Activated T-helper 17 cell treated with anti-CD3 and anti-CD28 coated beads, Interleukin-2, amount 50 U/mL, for 72 hours (primary cell): Measurements from ENCODE around the gene TM2D1. TPM values are rescaled to one million over a fixed set of nuclear protein-coding genes. Genes with fewer than 3 reads are reported as not detected.

Experiments used
- ATAC-seq: fragments of 150-1000 bp; cut with Tn5 transposase; replicated peaks from 2 replicates; pipeline ENCODE4 v1.10.0; 2021; ENCODE audit warnings: mild to moderate bottlenecking, moderate library complexity
- H3K27ac Mint-ChIP-seq: one replicate; pipeline ENCODE4 v1.8.0; 2022; ENCODE audit warnings: mixed read lengths
- H3K27me3 Mint-ChIP-seq: one replicate; pipeline ENCODE4 v1.8.0; 2022; ENCODE audit warnings: mixed read lengths
- H3K36me3 Mint-ChIP-seq: one replicate; pipeline ENCODE4 v1.8.0; 2022; ENCODE audit warnings: low read depth, mild to moderate bottlenecking, mixed read lengths
- H3K4me1 Mint-ChIP-seq: one replicate; pipeline ENCODE4 v1.8.0; 2022; ENCODE audit warnings: mixed read lengths
- H3K4me3 Mint-ChIP-seq: one replicate; pipeline ENCODE4 v1.8.0; 2022; ENCODE audit warnings: mild to moderate bottlenecking, mixed read lengths
- H3K9me3 Mint-ChIP-seq: one replicate; pipeline ENCODE4 v1.8.0; 2022; ENCODE audit warnings: mixed read lengths
- total RNA-seq, 2 donors: library from RNA; stranded (reverse); gene quantifications; one replicate each; pipeline ENCODE4 v1.2.3, GENCODE V29; 2022

The TM2D1 gene
- total RNA-seq, 2 donors from 2014 or later: 35.1 to 44.3 TPM

DNA sequence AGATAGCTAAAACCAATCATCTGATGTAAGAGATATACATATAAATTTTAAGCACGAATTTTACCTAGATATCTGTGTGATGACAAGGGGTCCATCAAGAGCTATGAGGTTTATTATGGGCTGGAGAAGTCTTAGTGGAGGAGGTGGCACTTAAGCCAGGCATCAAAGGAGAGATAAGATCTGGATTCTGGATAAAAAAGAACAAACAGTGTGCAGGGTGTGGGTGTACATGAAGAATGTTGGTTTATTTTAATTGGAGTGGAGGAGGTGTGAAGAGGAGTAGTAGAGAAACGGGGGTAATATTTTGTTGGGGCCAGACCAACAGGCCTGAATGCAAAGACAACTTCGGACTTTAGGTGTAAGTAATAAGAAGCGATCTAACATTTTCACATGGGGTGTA is 80.6 kb downstream of the TM2D1 start:
- no peaks in the 10 kb centered on the region for H3K4me1 Mint-ChIP-seq
- no peaks in the 10 kb centered on the region for H3K9me3 Mint-ChIP-seq
- no peak overlapping the region for H3K27ac Mint-ChIP-seq
- no peak for ATAC-seq
- peaks cover 3% of the 10 kb centered on the region for H3K27me3 Mint-ChIP-seq
- H3K4me3 Mint-ChIP-seq: no peak overlapping the region
- no peaks in the 10 kb centered on the region for H3K36me3 Mint-ChIP-seq

DNA sequence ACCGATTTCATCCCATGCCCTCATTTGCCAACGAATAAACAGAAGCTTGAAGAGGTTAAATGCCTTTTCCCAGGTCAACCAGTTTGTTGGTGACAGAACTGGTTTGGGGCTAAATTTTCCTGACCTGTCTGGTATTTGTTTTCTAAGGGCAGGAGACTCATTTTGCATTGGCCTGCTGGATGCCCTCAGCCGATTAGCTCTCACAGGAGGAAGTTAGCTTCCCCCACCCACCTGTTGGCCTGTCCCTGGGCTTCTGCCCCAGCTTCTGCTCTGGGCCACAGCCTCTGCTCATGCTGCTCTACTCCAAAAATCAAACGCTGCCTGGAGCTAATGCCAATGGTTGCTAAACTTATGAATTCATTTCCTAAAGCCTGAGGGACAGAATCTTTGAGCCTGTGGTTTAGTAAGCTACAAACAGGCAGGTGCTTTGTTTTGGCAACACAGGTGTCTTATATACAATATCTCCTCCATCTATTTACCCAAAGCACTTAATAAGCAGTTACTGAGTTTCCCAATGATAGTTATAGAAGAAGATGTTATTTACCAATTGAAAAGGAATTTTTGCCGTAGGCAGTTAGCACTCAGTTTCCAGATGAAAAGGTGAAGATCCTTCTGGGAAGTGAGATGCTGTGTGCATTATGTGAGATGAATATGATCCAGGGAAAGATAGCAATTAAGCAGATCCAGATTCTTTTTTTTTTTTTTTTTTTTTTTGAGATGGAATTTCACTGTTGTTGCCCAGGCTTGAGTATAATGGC is 82.3 kb downstream of the TM2D1 start:
- Mint-ChIP-seq H3K27me3 (peaks cover 3% of the 10 kb centered on the region), H3K36me3 (no peaks in the 10 kb centered on the region), H3K4me3 (no peak overlapping the region), H3K9me3 (no peaks in the 10 kb centered on the region), H3K27ac (no peak overlapping the region), H3K4me1 (no peaks in the 10 kb centered on the region)
- no peak for ATAC-seq

GRCh38 chr1:61641578-61642336 is 83.2 kb downstream of the TM2D1 start:
- peak overlapping the region; percentile 33 for H3K4me3 Mint-ChIP-seq
- ATAC-seq: peak; percentile 84
- no peaks in the 10 kb centered on the region for H3K36me3 Mint-ChIP-seq
- H3K4me1 Mint-ChIP-seq: no peaks in the 10 kb centered on the region
- no peaks in the 10 kb centered on the region for H3K9me3 Mint-ChIP-seq
- H3K27me3 Mint-ChIP-seq: peaks cover 3% of the 10 kb centered on the region
- no peak overlapping the region for H3K27ac Mint-ChIP-seq

DNA sequence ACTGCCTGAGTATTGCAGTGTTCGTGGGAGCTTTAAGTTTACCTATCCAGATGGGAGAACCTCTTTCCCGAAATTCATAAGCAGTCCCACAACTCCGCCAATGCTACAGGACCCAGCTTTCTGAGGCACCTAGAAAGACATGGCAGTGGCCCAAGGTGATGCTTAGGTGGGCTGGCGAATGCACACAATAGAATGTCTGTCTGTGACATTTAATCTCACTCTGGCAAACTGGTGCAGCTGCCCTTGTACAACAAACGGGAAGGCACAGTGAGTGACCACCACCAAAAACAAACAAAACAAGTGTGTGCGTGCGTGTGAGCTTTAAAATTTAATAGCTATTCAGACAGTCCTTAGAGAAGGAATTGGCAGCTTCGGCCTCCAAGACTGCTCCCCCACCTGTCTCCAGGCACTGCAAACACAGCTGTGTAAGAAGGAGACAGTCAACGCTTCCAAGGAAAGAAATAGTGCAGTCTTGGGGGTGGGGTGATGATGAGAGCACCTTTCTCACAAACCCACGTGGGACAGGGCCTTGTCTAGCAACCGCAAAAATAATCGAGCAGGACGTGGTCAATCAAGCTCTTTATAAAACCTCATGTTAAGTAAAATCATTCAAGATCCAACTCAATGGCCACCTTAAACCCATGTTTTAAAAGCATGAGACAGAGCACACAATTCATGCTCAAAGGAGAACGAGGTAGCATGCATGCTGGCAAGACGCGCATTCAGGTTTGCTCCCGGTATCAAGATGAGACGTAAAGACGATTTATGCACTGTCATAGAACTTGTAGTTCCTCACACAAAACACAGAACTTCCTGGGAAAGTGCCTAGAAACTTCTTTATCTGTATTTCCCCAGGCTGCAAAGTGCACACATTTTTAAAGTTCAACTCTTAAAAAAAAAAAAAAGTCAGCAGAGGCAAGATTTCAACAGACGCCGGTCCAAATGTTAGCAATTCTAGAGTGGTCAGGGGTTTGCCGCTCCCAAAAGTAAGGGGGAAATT is 84.1 kb downstream of the TM2D1 start:
- Mint-ChIP-seq H3K27ac (no peak overlapping the region), H3K4me3 (peak overlapping the region; percentile 33), H3K9me3 (no peaks in the 10 kb centered on the region), H3K36me3 (no peaks in the 10 kb centered on the region), H3K27me3 (peaks cover 5% of the 10 kb centered on the region), H3K4me1 (no peaks in the 10 kb centered on the region)
- ATAC-seq: no peak

DNA sequence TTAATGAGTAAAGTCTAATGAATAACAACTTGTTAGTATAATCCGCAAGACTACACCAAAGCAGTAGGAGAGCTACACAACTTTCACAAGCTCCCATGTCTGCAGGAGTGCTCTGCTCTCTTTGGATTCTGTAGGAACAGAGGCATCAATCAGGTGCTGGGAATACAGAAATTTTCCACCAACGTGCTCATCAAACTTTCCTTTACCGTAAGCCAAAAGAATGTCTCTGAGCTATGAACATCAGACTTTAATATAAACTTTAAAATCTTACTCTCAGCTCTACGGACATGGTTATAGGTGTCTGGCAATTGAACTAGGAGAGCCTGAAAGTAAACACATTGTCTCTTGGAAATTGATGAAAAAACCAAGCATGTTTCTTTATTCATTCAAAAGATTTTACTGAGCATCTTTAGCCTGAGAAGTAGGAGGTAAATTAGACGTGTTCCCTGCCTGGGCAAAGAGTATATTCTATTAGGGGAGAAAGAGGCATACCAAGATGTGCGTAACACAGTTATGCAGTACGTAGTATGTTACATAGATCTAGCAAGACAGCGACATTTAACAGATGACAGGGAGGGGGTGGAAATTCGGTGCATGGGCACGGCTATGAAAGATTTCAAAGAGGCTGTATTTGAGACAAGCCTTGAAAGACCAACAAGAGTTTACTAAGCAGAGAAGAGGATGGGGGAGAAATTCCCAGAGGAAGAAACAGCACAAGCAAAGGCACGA is 85.2 kb downstream of the TM2D1 start:
- H3K4me1 Mint-ChIP-seq: no peaks in the 10 kb centered on the region
- no peak for ATAC-seq
- no peak overlapping the region for H3K4me3 Mint-ChIP-seq
- H3K36me3 Mint-ChIP-seq: no peaks in the 10 kb centered on the region
- H3K27me3 Mint-ChIP-seq: peaks cover 7% of the 10 kb centered on the region
- H3K9me3 Mint-ChIP-seq: no peaks in the 10 kb centered on the region
- H3K27ac Mint-ChIP-seq: no peak overlapping the region

DNA sequence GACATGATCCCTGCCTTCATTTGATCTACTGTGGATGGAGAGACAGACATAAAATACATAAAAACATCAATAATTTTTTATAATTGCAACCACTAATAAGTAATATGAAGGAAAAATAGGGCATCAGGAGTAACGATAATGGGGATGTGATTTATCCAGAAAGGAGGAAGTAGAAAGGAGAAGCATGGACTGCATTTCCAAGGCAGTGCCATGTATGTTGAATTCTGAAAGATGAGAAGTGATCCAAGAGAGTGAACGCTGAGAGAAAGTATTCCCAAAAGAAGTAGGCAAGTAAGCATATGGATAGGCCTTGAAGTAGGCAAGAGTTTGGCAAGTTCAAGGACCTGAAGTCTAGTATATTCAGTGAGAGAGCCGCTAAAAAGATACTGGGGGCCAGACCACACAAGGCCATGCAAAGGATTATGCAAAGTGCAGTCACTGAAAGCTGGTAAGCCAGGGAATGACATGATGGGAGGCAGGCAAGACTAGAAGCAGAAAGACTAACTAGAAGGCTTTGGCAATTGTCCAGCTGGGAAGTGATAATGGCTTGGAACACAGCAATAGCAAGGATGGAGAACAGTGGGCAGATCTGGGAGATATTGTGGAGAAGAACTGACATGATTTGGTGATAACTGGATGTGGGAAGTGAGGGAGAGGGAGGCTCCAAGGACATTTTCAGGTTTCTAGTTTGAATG is 85.9 kb downstream of the TM2D1 start:
- ATAC-seq: no peak
- peaks cover 7% of the 10 kb centered on the region for H3K27me3 Mint-ChIP-seq
- no peaks in the 10 kb centered on the region for H3K9me3 Mint-ChIP-seq
- H3K27ac Mint-ChIP-seq: no peak overlapping the region
- H3K36me3 Mint-ChIP-seq: no peaks in the 10 kb centered on the region
- H3K4me1 Mint-ChIP-seq: no peaks in the 10 kb centered on the region
- no peak overlapping the region for H3K4me3 Mint-ChIP-seq

DNA sequence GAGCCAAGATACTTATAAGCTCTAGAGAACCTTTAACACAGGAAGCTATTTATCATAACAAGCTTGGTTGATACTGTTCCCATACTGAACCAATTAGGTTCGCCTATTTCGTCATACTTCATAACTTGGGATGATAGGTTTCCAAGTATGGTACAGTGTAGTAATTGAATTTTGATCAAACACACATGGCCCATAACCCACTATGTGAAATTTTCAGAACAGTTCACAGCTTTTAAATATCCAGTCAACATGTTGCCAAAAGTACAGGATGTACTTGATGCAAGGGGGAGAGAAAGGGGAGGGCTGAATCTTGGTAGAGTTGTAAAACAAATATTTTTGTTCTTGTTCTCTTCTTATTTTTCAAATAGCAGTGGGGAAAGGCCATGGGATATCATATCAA is 86.6 kb downstream of the TM2D1 start:
- no peaks in the 10 kb centered on the region for H3K9me3 Mint-ChIP-seq
- peaks cover 7% of the 10 kb centered on the region for H3K27me3 Mint-ChIP-seq
- ATAC-seq: no peak
- no peak overlapping the region for H3K27ac Mint-ChIP-seq
- H3K36me3 Mint-ChIP-seq: no peaks in the 10 kb centered on the region
- H3K4me1 Mint-ChIP-seq: no peaks in the 10 kb centered on the region
- no peak overlapping the region for H3K4me3 Mint-ChIP-seq

DNA sequence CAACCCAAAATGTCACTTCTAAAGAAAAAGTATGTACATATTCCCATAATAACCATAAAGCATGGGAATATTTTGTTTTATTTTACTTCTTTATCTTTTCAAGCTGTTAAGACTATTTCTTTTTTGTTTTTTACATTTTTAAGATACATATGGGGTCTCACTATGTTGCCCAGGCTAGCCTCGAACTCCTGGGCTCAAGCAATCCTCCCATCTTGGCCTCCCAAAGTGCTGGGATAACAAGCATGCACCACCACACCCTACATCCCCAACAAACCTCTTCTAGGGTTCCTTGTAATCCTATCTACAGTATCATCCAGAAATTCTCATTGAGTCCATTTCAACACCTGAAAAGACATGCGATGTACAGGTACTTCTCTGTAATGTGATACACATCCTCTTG is 87.5 kb downstream of the TM2D1 start:
- peaks cover 7% of the 10 kb centered on the region for H3K27me3 Mint-ChIP-seq
- H3K36me3 Mint-ChIP-seq: no peaks in the 10 kb centered on the region

DNA sequence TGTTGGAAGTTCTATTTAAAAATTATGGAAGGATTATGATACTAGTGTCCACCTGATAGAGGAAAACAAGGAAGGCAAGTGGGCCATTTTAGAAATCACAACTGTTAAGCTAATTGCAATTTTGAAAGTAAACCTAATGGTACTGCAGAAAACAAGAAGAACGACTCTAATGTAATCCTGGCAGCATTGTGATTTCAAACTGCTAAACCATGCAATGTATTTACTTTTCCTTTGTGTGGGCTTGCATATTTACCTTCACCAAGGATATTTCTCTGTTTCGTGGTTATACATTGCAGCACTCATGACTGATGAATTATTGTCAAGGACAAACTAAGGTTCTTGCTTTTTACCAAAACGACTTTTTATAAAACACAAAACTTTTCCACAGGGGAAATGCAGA is 88.1 kb downstream of the TM2D1 start:
- no peak overlapping the region for H3K27ac Mint-ChIP-seq
- H3K9me3 Mint-ChIP-seq: no peaks in the 10 kb centered on the region
- ATAC-seq: no peak
- H3K4me1 Mint-ChIP-seq: no peaks in the 10 kb centered on the region
- H3K36me3 Mint-ChIP-seq: no peaks in the 10 kb centered on the region
- peaks cover 7% of the 10 kb centered on the region for H3K27me3 Mint-ChIP-seq
- no peak overlapping the region for H3K4me3 Mint-ChIP-seq

More for the DNA sequence above, 87.5 kb downstream of the TM2D1 start:
- no peak for ATAC-seq
- H3K27ac Mint-ChIP-seq: no peak overlapping the region
- H3K9me3 Mint-ChIP-seq: no peaks in the 10 kb centered on the region
- H3K4me3 Mint-ChIP-seq: no peak overlapping the region
- no peaks in the 10 kb centered on the region for H3K4me1 Mint-ChIP-seq

DNA sequence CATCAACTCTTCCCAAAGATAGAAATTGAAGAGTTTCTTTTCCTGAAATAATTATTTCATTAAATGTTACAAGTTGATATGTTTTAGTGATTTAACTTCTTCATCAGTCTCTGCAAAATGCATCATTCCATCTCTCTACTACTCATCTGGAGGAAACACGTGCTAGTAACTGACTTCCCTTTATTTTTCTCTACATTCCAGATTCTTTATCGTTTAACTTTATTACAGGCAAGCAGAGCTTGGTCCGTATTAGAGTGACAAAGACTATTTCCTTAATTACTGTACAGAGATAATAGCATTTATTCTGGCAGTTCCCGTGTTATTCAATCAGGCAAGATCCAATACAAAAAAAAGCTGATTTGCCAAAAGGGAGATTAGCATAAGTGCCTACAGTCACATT is 88.6 kb downstream of the TM2D1 start:
- no peaks in the 10 kb centered on the region for H3K4me1 Mint-ChIP-seq
- peaks cover 10% of the 10 kb centered on the region for H3K27me3 Mint-ChIP-seq
- no peaks in the 10 kb centered on the region for H3K9me3 Mint-ChIP-seq
- H3K36me3 Mint-ChIP-seq: no peaks in the 10 kb centered on the region
- H3K4me3 Mint-ChIP-seq: no peak overlapping the region
- H3K27ac Mint-ChIP-seq: no peak overlapping the region
- ATAC-seq: no peak

GRCh38 chr1:61635557-61635956 is 89.4 kb downstream of the TM2D1 start:
- ATAC-seq: no peak
- no peak overlapping the region for H3K27ac Mint-ChIP-seq
- H3K9me3 Mint-ChIP-seq: no peaks in the 10 kb centered on the region

GRCh38 chr1:61631436-61631835 is 93.5 kb downstream of the TM2D1 start:
- no peak overlapping the region for H3K27ac Mint-ChIP-seq
- H3K4me1 Mint-ChIP-seq: no peaks in the 10 kb centered on the region
- no peak for ATAC-seq
- H3K4me3 Mint-ChIP-seq: no peak overlapping the region
- H3K36me3 Mint-ChIP-seq: no peaks in the 10 kb centered on the region
- H3K9me3 Mint-ChIP-seq: no peaks in the 10 kb centered on the region
- H3K27me3 Mint-ChIP-seq: peaks cover 7% of the 10 kb centered on the region

More at GRCh38 chr1:61635557-61635956, 89.4 kb downstream of the TM2D1 start:
- peaks cover 11% of the 10 kb centered on the region for H3K27me3 Mint-ChIP-seq
- no peaks in the 10 kb centered on the region for H3K36me3 Mint-ChIP-seq
- H3K4me1 Mint-ChIP-seq: no peaks in the 10 kb centered on the region
- no peak overlapping the region for H3K4me3 Mint-ChIP-seq
